HuH-7.5 (cell line): ENCODE measurements around the gene RBMS1.

Experiments
- DNase-seq: peaks from one replicate; pipeline ENCODE4 v3.0.0; 2011; ENCODE audit warnings: low spot score

The RBMS1 gene

DNA sequence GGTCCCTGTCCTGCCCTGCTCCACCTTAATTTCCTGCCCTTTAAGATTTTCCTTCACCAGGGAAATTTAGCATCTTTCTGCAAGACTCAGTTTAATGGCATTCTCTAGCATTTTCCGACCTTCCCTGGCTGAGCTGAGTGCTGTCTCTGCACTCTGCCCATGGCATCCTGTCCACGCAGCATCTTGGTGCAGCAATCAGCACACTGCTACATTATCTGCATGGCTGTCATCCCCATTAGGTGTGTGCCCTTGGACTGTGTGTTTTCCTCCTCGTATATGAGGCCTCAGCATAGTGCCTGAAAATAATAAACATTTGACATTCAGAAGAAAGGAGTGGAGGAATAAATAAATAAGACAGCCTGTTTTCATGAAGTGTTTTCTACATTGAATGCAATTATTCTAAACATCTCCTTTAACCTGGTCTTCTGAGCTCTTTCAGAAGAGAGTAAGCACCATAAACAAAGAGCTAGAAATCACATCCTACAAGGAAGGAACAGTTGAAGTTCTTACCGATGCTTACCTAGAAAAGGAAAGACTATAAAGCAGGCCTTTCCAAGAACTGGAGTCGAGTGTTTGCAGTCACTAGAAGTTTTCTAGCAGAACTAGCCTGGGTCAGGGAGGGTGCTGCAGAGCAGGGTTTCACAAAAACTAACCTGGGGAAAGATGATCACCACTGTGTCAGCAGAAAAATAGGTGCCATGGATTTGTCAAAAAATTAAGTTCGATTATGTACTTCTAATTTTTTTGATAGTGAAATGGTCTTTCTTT is 162.2 kb downstream of the RBMS1 start:
- no peak for DNase-seq

DNA sequence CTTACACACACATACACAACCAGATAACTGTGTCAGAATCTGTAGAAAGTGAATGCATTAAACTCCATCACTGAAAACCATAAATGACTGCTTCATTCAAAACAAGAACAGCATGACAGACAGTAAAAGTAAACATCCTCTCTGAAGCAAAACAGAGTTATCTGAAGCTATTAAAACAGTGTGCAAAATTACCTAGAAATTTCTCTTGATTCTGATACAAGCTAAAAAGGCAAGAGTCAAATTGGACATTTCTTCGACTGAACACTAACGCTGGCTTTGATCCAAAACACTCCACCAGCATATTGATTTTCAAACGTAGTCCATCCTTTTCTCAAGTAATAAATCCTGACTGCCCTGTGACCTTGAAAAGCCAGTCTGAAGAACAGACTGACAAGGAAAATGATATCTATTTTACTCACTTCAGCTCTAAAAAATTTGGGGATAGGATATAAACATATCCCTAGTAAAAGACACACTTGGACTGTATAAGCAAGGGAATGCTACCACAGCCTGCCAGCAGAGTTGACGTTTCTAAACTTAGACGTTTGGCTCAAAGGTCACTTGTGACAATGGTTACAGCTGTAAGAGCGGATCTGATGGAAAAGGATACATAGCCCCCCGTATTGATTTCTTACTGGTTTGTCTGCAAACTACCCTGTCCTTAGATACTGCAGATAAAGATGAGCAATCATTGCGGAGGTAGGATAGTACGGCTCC is 164.6 kb downstream of the RBMS1 start:
- peak; percentile 27 for DNase-seq

DNA sequence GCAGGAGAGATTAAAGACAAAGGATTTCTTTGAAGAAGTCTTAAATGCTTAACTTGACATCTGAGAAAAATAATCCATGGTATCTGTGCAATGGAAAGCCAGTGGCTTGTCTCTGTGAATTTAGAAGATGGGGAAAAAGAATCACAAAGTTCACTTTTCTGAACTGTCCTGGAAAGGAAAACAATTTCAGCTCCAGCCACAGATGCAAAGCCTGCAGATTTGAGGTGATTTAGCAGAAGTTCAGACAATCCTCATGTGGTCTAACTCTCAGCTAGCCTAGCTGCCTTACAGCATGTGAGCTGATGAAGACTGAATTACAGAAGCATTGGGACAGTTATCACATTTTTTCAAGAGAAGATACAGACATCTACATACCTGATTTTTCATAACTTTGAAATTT is 166.8 kb downstream of the RBMS1 start:
- DNase-seq: no peak

DNA sequence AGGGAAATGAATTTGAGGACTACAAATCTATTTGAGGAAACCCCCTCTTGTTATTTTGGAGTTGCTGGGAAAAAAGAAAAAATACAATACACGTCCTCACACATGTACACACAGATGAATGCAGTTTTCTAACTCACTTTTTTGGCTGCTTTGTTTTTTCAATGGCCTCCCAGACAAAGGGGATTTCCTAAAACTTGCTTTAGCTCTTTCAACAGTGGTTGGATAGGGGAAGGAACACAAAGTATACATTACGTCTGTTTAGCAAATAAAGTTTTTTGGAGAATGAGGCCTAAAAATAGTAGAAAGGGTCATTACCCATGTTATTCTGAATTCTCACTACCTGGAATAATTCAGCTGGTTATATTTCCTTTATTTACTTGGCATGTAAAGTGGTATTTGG is 168.2 kb downstream of the RBMS1 start:
- DNase-seq: no peak

DNA sequence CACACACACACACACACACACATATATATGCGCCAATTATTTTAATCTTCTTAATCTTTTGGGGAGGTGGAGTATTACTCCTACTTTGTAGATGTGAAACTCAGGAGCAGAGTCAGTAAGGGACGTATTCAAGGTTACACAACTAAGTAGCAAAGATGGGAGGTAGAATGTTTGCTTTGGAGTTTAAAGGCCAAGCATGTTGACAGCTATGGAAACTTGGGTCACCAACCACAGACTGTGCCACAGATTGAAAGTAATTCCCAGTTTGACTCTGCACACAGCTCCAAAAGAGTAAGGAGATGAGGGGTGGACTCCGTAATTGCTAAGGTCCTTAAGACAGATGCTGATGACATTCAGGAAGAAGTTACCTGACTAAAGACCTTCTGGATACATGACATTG is 168.7 kb downstream of the RBMS1 start:
- DNase-seq: no peak

DNA sequence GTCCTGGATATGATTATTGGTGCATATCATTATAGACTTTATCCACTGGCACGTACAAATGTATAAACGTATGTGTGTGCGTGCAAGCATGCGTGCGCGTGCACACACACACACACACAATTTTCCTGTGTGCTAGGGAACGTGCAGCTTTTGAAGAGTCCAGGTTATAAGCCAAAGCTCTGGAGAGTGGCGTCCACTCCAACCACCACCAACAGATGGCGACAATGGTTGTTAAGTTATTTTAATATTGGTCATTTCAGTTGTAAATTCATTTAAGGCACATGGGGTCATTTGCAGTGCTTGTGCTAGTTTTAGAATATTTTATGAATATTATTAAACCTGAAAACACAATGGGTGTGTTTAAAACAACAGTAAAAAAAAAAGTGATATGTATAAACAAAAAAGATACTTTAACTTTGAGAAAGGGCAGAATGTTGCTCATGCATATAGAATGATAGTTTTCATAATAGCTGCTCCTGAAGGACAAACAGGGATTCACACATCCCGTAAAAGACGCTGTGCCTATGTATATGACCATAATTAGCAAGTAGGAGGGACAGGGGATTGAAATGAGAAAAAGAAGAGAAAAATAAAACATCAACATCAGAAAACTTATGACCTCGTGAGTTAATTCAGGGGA is 169.3 kb downstream of the RBMS1 start:
- DNase-seq: no peak

DNA sequence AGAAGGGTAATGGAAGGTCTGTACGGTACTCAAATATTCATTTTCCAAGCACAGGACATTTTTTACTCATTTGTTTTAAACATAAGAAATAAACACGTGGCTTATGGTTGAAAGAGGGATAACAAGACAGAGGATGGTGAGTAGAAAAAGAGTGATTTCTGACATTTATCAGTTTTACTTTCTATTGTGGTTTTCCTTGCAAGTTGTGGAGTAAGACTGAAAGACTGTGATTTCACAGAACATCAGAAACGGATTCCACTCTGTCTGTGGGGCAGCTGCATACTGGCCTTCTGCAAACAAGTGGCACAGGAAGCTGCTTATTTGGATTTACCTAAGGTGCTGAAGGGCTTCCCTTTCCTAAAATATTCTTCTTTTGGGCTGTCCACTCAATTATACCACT is 171.3 kb downstream of the RBMS1 start:
- DNase-seq: no peak

DNA sequence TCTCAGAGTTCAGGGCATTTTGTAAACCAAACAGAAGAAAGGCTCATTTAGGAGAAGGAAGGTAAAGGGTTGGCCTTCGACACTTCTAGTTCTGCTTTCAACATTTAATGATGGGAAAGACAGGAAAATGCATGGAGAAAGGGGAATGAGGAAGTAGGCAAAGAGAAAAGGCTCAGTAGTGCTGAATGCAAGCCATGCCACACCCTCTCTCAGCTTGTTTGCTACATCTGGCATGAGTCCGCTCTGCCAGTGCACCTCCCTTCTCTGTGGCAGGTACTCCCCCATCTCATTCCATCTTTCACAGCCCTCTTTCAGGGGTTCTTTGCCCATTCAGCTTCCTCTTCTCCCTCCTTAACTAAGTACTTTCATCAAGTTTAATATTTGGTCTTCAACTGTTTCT is 172.6 kb downstream of the RBMS1 start:
- DNase-seq: no peak

DNA sequence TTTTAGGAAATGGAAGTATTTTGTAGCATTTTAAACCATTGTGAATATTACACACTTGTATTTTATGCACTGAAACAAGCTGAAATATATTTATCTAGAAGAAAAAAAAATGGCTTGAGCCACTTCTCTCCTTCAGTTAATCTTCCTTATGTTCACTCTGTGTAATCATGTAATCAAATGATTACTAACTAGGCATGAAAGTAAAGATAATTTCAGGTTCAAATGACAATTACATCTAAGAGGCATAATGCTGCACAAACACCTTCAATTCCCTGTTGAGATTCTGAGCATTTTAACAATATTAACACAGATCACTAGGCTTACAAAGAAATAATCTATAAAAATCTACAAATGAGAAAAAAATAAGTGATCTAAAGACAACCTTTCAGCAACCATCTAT is 173.9 kb downstream of the RBMS1 start:
- DNase-seq: no peak

DNA sequence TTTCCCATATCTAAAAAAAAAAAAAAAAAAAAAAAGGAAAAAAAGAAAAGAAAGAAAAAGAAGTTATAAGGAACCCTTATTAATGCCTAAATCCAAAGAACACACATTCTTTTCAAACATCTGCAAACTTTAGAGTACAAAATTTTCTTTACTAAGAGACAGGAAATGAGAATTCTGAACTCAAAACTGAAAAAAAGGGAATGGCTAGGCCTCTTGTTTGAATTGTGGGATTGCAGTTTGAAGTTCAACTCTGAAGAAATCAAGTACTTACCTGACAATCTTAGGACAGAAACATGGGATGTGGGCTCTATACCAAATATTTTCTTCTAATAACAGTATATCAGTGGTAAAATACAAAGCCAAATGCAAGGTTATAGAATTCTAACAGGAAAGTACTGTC is 175.4 kb downstream of the RBMS1 start:
- no peak for DNase-seq

DNA sequence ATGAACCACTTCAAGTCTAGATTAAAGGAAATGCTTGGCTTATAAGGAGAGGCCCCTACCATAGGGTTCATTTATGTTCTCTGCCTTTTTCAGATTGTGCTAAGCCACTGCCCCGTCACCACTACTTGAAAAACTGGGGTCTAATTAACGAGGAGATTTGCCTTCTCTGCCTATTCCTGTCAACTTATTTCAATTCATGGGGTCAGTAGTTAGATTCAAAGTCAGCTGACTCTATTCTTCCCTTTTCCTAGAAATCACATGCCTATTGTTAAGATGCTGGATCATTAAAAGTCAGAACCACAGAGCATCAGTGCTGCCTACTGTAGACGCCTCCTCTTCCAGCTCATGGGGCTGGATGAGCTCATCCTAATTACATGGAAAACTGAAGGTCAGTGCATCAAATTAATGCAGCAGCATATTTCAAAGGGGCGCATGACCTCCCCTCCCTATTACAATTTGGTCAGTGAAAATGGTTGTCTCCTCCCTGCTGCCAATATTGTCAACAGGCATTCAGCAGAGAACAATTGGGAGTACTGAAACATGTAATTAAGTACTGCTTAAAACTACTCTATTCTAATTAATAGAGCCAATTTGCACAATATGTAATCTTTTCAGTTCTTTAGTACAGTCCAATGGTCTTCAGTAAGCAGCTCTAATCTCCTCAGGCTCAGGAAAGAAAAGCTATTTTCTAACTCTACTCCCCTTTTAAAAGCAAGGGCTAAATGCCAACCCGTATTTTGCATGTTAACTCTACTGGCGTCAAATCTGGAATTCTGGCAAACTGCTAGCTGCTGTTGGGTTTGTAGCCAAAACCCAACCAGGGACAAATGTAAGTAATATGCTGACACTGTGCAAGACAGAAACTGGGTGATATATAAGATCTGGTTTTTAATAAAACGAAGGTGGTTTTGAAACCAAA is 176.2 kb downstream of the RBMS1 start:
- no peak for DNase-seq

DNA sequence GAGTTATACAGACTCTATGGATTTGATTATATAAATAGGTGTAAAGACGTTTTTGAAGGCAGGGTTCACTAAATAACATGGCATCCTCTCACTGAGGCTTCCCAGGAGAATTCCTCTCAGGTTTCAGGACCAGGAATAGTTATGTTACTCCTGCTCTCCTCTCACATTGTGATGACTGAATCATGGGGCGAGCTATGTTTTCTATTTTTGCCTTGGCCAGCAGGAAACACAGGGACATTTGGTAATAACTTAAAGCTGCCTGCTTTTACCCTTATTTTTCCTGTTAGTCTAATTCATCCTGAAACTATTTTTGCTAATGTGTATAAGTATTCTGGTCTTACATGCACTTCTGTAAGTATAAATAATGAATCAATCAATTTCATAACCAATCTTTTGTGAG is 178.3 kb downstream of the RBMS1 start:
- DNase-seq: no peak

DNA sequence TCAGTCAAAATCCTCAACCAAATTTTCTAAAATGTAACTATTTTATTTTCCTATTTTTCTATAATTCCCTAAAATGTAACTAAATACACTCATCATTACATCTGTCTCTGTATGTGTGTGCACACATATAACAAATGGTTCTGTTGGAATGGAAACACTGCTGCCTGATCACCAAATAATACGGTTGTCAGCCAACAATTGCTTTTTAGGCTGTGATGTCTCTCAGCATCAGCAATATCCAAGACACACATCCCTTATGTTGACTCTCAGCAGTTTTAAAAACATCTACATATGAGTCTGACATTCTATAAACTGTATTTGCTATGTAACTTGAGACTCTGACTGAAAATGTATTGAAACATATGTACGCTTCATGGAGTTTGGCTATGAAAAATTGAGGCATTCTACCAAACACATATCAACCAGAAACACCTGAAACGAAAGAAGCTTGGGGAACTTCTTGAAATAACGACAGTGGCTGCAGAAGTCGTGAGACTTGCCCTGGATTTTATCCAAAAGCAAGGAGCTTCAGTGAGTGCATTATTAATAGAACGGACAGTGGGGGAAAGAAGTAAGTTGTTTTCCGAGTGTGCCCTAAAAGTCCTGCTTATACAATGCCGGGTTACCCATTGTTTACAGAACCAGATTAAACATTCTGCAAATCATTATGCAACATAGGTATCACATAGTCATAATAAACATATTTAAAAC is 183.3 kb downstream of the RBMS1 start:
- no peak for DNase-seq

DNA sequence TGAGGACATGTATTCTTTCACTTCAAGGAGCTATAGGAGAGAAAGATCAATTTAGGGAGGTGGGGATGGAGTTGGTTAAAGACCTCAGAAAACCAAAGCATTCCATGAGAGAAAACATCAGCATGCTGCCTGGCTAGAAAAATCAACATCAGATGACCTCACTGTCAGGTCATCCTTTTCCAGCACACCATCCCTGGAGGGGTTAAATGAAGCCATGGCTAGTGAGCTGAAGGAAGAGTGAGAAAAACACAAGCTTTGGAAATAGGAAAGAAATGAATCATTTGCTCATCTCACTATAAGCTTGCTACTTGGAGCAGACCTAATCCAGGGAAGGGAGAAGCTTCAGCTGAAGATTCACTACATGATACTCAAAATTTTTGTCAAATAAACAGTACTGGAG is 184.0 kb downstream of the RBMS1 start:
- no peak for DNase-seq

DNA sequence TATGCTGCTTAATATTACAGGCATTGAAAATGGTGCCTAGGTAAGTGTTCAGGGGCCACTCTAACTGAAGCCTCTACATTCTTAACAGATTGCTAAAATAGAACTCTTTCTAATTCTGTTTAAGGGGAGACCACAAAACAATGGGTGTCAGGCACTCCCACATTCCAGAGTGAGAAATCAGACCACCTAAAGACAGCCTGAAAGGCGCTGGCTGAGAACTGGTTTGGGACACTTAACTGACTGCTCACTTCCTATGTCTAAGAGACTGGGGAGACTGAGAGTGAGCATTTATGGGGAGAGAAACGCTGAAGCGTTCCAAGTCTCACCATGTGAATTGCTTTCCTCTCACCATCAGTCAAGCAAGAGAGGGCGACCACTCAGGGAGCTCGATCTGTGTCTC is 184.7 kb downstream of the RBMS1 start:
- no peak for DNase-seq

DNA sequence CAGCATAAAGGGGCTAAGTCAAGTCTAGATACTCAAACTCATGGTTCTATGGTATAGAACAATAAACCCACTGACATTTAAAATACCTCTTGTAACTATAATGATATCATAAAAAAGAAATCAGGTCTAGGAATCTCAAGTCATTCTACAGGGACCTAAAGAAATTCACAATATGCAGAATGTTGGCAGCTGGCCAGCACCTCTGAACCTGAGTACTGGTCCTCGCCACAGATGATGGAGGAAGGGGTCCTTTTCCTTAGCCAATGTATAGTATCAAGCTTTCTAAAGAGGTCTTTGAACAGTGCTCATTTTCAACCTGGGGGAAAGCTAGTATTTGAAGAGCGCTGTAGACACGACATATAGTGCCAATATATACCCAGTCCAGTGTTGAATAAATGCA is 185.1 kb downstream of the RBMS1 start:
- no peak for DNase-seq

DNA sequence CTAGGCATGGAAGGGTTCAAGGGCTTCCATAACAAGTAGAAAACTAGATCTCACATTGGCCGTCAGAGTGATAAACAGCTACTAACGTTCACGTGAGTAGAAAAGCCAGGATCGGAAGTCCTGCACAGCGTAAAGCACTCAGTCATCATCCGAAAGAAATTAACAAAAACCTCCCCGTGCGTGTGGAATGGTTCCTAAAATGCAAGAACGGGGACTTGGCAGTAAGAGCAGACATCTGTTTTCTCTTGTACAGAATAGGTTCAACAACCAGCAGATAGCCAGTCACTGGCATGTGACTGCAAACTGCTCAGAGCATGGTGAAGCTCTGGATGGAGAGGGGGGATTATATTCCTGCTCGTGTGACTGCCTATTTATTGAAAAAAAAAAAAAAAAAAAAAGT is 186.6 kb downstream of the RBMS1 start:
- DNase-seq: no peak

DNA sequence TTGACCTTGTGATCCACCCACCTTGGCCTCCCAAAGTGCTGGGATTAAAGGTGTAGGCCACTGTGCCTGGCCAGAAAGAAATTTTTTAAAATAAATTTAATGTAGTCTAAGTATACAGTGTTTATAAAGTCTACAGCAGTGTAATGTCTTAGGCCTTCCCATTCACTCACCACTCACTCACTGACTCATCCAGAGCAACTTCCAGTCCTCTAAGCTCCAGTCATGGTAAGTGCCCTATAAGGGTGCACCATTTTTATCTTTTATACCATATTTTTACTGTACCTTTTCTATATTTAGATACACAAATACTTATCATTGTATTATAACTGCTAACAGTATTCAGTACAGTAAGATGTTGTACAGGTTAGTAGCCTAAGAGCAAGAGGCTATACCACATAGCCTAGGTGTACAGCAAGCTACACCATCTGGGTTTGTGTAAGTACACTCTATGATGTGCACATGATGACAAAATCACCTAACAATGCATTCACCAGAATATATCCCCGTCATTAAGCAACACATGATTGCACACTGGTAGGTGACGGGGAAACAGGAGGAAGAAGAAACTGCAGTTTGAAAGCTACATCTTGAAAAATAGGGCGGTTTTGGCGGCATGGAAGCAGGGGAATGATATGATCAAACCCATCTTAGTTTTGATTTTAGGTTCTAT is 188.4 kb downstream of the RBMS1 start:
- DNase-seq: no peak

DNA sequence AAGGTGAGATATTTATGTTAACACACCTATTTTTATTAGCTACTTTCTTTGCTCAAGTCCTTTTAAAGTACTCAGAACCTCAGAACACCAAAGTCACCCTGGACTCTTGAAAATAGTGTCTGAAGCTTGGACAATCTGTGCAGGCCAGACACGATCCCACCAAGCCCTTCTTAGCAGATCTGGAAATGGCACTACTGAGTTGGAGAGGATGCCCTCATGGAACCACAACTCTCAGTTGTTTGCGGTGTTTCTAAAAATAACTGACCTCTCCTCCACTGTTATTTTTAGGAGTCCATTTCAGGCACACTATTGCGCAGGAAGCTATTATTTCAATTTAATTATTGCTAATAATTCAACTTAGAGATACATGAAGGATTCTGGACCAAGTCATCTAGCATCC is 190.1 kb downstream of the RBMS1 start:
- no peak for DNase-seq

DNA sequence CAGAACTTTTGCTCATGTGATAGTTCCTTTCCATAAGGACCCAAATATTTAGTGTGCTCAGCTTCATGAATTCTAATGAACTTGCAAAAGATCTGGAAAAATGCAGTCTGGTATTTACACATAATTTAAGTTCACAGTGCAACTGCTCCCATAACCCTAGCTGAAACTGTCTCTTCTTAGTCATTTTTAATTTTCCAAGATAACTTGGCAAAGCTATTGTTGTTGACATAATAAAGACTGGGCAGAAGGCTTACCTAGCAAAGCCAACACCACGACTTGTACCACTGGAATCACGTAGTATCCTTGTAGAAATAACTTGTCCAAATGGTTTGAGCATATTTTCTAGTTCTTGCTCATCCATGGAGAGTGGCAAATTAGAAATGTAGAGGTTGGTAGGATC is 190.5 kb downstream of the RBMS1 start:
- DNase-seq: no peak

DNA sequence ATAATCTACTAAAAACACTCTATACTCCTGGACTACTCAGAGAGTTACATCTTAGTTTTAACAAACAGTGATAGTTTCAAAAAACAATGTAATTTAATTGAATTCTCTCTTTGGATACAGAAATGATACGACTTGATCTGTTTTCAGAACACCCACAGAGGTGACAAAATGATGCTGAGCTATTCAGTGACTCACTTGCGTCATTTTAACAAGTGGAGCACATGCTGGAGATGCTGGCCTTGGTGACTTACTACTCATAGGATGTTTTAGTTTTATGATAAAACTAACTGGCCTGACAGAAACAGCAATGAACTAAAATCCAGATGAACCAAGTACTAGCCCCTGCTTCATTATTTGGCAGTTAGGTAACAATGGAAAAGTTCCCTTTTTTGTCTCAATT is 192.2 kb downstream of the RBMS1 start:
- DNase-seq: no peak
